T-helper 1 cell treated with Interleukin-12 subunit alpha and Interleukin-12 subunit beta and Interleukin-4 antibody, amounts not matched to agents 30 μg/mL and 1 μg/mL, for 36 hours (primary cell): ENCODE measurements around the gene FGD3.
"Not testable (repeated sequence)": the region's sequence is repeated elsewhere in the genome, so short reads cannot be mapped to it uniquely, and the experiment has no call there.

Source experiments
- H3K27ac Mint-ChIP-seq: one replicate; pipeline ENCODE4 v1.8.0; 2021; ENCODE audit warnings: mild to moderate bottlenecking, mixed read lengths
- H3K27me3 Mint-ChIP-seq: one replicate; pipeline ENCODE4 v1.8.0; 2021; ENCODE audit warnings: low read depth, mixed read lengths
- H3K36me3 Mint-ChIP-seq: one replicate; pipeline ENCODE4 v1.8.0; 2021; ENCODE audit warnings: low read depth, mixed read lengths
- H3K4me1 Mint-ChIP-seq: one replicate; pipeline ENCODE4 v1.8.0; 2021; ENCODE audit warnings: low read depth, mixed read lengths
- H3K4me3 Mint-ChIP-seq: one replicate; pipeline ENCODE4 v1.8.0; 2021; ENCODE audit warnings: mild to moderate bottlenecking, moderate library complexity, mixed read lengths
- H3K9me3 Mint-ChIP-seq: one replicate; pipeline ENCODE4 v1.8.0; 2021; ENCODE audit warnings: mixed read lengths

The FGD3 gene, protein sequence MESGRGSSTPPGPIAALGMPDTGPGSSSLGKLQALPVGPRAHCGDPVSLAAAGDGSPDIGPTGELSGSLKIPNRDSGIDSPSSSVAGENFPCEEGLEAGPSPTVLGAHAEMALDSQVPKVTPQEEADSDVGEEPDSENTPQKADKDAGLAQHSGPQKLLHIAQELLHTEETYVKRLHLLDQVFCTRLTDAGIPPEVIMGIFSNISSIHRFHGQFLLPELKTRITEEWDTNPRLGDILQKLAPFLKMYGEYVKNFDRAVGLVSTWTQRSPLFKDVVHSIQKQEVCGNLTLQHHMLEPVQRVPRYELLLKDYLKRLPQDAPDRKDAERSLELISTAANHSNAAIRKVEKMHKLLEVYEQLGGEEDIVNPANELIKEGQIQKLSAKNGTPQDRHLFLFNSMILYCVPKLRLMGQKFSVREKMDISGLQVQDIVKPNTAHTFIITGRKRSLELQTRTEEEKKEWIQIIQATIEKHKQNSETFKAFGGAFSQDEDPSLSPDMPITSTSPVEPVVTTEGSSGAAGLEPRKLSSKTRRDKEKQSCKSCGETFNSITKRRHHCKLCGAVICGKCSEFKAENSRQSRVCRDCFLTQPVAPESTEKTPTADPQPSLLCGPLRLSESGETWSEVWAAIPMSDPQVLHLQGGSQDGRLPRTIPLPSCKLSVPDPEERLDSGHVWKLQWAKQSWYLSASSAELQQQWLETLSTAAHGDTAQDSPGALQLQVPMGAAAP

DNA sequence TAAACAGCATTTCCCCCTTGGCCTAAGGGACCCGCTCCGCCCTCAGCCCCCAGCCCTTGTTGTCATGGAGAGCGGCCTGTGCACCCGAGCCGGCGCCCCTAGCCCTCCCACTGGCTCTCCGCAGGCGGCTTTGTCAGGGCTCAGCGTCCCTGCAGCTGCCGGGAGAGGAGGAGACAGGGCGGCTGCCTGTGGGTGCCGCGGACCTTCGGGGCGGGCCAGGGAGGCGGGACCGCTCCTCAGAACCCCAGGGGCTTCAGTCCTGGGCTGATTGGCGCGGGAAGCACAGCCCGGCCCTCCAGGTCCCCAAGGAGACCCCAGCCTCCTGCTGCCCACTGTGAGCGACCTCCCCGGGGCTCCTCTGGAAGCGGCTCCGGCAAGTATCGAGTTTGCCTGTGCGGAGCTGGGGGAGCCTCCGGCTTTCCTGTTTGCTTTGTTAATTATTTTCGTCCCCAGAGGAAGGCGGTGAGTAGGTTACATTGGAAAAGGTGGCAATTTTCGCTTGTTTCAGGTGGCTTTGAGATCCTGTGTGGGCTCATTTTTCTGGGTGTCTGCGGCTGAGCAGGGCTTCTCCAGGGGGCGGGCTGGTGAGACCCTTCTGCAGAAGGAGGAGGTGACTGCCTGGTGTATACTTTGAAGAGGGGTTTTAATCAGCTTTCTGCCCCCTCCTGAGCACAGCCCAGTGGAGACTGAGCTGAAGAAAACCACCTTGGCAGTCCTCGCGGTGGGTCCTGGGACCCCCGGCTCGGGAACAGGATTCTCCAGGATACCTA is at the start of gene FGD3:
TSS of gene FGD3 (plus strand) at position 256 of the 770 bp plus-strand sequence. CDS start 28,734 bp downstream, outside the sequence.
- Mint-ChIP-seq H3K9me3 (no peaks in the 10 kb centered on the region), H3K27ac (peak within 1 kb of the TSS; percentile 41), H3K36me3 (peaks cover 3% of the 10 kb centered on the region), H3K27me3 (peaks cover 21% of the 10 kb centered on the region), H3K4me1 (peaks cover 13% of the 10 kb centered on the region), H3K4me3 (peak within 1 kb of the TSS; percentile 80)

DNA sequence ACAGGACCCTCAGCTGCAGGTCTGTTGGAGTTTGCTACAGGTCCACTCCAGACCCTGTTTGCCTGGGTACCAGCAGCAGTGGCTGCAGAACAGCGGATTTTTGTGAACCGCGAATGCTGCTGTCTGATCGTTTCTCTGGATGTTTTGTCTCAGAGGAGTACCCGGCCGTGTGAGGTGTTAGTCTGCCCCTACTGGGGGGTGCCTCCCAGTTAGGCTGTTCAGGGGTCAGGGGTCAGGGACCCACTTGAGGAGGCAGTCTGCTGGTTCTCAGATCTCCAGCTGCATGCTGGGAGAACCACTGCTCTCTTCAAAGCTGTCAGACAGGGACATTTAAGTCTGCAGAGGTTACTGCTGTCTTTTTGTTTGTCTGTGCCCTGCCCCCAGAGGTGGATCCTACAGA is 42.2 kb upstream of the FGD3 start:
- H3K9me3 Mint-ChIP-seq, H3K36me3 Mint-ChIP-seq, H3K4me1 Mint-ChIP-seq, H3K4me3 Mint-ChIP-seq, H3K27ac Mint-ChIP-seq: not testable (repeated sequence)
- peaks cover 21% of the 10 kb centered on the region for H3K27me3 Mint-ChIP-seq

DNA sequence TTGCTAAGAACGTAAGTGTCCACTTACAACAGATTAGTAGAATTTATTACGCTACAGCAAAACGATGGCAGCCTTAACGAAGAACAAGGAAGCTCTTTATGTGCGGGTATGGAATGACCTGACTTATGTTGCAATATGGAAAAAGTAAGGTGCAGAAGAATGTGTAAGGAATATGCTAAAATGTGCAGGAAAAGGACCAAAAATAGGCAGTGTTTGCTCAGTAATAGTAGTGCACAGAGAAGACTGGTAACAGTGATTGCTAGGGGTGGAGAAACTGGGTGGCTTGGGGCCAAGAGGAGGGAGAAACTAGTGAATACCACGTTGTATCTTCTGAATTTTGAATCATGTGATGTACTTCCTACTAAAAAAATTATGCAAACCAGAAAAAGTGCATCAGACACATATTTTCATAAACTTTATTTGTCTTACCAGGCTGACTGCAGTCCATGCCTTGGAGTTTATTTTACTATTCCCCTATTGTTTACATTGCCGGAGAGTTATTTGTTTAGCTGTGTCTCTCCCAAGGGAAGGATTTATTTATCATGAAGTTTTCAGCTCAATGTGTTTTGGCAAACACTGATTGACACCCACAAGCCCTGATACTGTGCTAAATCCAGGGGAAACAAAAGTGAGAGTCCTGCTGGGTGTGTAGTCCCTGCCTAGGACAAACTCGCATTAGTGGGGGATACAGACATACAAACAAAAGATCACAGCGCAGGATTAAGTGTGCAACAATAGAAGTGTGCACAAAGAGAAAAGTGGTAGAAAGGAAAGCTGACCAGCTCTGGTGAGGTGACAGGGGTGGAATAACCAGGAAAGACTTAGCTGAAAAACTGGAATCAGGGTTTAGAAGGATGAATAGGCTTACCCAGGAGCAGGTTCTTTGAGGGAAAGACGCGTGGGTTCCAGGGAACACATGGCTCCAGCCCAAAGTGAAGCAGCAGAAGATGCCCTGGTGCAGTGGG is 35.5 kb upstream of the FGD3 start:
- Mint-ChIP-seq H3K36me3 (no peaks in the 10 kb centered on the region), H3K4me1 (peaks cover under 1% of the 10 kb centered on the region), H3K27ac (no peak overlapping the region), H3K4me3 (no peak overlapping the region), H3K27me3 (peaks cover 46% of the 10 kb centered on the region), H3K9me3 (no peaks in the 10 kb centered on the region)

DNA sequence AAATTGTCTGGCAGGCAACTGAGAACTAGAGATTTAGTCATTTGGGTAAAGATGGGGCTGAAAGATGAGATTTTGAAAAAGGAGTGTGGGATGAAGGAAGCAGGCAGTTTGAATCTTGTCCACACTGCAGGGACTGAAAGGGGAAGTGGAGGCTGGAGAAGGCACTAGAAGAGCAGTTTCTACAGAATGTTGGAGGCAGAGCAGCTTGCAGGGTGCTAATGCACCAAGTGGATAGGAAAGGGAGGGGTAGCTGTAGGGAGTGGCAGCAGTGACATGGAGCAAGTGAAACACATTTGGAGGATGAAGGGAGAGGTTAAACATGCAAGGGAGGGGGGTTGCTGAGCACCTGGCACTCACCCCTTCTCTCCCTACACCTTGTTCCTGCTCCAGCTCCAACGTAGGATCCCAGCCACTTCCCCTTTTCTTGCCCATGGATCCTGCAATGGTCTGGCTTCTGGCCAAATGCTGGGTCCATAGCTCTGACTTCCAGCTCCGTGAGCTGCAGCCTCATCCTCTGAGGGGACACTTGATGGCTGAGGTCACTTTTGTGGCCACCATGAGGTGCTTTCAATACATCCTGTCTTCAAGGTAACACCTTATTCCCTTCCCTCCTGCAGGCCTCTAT is 30.0 kb upstream of the FGD3 start:
- no peaks in the 10 kb centered on the region for H3K9me3 Mint-ChIP-seq
- peaks cover 5% of the 10 kb centered on the region for H3K4me1 Mint-ChIP-seq
- no peaks in the 10 kb centered on the region for H3K36me3 Mint-ChIP-seq
- H3K4me3 Mint-ChIP-seq, result no peak overlapping the region
- no peak overlapping the region for H3K27ac Mint-ChIP-seq
- H3K27me3 Mint-ChIP-seq, result peaks cover 18% of the 10 kb centered on the region

DNA sequence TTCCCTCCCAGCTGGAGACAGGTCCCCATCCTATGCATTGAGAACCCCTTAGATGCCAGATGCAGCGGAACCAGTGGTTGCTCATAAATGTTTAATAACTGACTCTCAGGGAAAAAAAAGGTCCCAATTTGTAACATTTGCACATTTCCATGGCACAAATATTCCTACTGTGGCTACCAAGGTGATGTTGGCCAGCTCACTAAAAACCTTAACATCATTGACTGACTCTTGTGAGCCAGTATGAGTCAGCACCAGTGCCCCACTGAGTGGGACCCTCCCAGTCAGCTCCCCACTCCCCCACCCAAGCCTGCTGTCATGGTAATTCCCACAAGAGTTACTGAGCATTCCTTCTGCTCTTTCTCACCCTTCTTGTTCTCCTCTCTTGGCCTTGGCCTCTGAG is 26.9 kb upstream of the FGD3 start:
- Mint-ChIP-seq H3K27ac (no peak overlapping the region), H3K27me3 (peaks cover 16% of the 10 kb centered on the region), H3K4me1 (peaks cover 5% of the 10 kb centered on the region), H3K36me3 (no peaks in the 10 kb centered on the region), H3K9me3 (no peaks in the 10 kb centered on the region), H3K4me3 (no peak overlapping the region)

DNA sequence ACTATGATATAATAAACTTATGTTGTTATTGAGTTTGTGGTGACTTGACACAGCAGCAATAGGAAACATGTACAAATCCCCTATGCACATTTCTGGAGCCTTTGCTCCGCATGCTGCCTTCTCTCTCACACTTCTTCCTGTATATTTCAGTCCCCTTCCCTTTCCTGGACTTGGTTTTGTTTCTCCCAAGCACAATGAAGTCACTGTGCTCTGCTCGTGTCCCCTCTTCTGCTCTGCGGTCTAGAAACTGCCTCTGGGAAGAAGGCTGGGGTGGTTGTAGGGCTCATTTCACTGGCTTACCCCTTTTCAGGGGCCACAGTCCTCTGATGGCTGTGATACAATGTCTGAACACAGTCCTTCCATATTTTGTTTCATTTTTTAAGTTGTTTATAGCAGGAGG is 15.7 kb upstream of the FGD3 start:
- Mint-ChIP-seq H3K27ac (no peak overlapping the region), H3K4me3 (no peak overlapping the region), H3K27me3 (peaks cover 25% of the 10 kb centered on the region), H3K36me3 (no peaks in the 10 kb centered on the region), H3K4me1 (no peaks in the 10 kb centered on the region), H3K9me3 (peaks cover 5% of the 10 kb centered on the region)

DNA sequence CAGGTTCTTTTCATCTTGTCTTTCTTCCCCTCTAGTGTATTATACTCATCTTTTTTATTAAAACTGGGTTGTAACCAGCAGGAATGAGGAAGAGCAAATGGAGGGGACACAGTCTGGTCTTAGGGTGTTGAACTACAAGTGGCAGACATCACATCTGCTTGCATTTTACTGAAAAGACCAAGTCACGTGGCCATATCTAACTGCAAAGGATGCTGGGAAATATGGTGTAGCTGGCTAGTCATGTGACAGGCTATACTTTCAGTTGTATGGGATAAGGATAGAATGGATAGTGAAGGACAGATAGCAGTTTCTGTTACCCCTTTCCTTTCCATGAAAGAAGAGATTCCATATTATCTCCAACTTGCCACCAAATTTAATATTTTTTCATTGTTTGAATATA is 13.0 kb upstream of the FGD3 start:
- Mint-ChIP-seq H3K4me1 (no peaks in the 10 kb centered on the region), H3K4me3 (no peak overlapping the region), H3K36me3 (no peaks in the 10 kb centered on the region), H3K9me3 (peaks cover 5% of the 10 kb centered on the region), H3K27ac (no peak overlapping the region), H3K27me3 (peaks cover 35% of the 10 kb centered on the region)

DNA sequence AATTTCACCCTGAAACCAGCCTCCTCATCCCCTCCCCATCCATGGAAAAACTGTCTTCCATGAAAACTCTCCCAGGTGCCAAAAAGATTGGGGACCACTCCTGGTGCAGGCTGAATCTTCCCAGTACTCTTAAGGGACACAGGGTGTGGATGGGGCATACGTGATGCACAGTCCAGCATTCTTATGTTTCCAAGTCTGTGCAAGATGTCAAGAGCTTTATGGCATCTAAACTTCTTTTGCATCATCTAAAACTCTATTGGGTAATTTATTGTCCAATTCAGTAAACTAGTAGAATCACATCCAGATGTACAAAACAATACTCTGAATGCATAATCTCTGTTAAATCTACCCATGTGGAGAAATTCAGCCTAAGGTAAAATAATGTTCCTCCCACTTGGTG is 9.3 kb upstream of the FGD3 start:
- Mint-ChIP-seq H3K9me3 (peaks cover 5% of the 10 kb centered on the region), H3K4me3 (no peak overlapping the region), H3K4me1 (no peaks in the 10 kb centered on the region), H3K27ac (no peak overlapping the region), H3K27me3 (peaks cover 34% of the 10 kb centered on the region), H3K36me3 (no peaks in the 10 kb centered on the region)

DNA sequence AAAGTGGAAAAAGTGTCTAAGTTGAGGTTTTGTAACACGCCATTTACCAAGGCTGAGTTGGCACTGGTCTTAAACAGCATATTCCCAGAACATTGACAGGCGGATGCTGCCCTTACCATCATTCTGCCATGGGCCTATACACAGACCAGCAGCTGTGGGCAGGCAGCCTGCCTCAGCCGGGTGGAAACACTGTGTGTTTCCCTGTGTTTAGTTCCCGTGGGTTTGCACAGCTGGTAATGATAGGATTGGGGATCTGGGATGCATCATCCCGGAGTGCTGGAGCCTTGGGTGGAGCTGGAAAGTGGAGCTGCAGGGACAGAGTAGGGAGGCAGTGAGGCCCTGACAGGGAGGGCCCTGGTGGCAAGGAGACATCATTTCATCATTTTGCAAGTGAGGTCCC is 5.5 kb upstream of the FGD3 start:
- Mint-ChIP-seq H3K27ac (no peak overlapping the region), H3K9me3 (no peaks in the 10 kb centered on the region), H3K4me1 (peaks cover 3% of the 10 kb centered on the region), H3K36me3 (peaks cover 3% of the 10 kb centered on the region), H3K27me3 (peaks cover 28% of the 10 kb centered on the region), H3K4me3 (no peak overlapping the region)

DNA sequence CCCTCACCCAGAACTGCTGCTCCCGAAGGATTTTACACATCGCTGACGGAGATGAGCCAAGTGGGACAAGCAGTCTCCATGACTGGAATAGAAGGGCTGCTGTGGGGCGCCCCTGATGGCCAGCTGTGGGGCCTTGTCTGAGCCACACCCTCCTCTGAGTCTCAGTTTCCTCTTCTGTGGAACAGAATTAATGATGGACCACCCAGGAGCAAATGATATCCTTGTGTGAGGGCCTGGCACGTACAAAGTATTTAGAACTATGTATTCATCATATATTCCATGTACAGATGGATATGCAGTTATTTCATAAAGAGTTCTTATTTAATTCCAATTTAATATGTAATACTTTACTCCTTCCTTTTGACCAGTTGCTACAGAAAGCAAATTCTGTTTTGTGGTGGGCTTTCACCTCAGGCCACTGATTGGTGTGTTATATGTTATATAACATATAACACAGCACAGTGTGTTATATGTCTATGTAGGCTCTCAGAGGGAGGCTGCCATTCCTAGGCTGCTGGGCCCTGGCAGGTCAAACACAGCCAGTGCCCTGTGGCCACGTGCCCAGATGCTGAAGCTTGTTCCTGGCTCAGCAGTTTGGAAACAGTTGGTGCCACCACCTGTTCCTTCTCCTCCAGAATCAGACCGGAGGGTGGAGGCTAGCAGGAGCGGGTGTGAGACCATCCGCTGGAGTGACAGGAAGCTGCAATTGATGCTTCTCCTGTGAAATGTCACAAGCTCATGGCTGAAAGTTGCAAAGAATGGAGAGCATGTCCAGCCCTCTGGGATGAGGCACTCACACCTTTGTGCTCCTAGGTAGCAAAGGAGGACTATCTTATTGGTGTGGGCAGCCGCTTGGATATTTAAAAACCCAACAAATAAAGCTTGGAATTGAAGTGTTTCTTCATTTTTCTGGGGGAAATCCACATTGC is 4.4 kb upstream of the FGD3 start:
- no peak overlapping the region for H3K27ac Mint-ChIP-seq
- H3K27me3 Mint-ChIP-seq, result peaks cover 28% of the 10 kb centered on the region
- peaks cover 8% of the 10 kb centered on the region for H3K4me1 Mint-ChIP-seq
- peaks cover 3% of the 10 kb centered on the region for H3K36me3 Mint-ChIP-seq
- H3K9me3 Mint-ChIP-seq, result no peaks in the 10 kb centered on the region
- H3K4me3 Mint-ChIP-seq, result no peak overlapping the region

DNA sequence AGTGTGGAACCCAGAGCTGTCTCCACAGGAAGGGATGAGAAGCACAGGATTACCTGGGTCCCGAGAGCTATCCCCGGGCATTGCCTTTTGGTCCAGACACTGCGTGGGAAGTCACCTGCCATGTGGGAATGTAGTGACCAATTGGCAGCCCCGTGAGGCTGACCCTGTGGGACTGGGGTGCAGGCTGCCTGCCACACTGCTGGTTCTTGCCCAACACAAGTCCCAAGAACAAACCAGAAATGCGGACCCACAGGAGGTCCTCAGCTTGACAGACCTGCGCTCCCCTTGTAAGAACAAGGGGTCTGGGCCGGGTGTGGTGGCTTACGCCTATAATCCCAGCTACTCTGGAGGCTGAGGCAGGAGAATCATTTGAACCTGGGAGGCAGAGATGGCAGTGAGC is 2.4 kb upstream of the FGD3 start:
- Mint-ChIP-seq H3K4me1 (peaks cover 13% of the 10 kb centered on the region), H3K27me3 (peaks cover 21% of the 10 kb centered on the region), H3K27ac (no peak overlapping the region), H3K36me3 (peaks cover 3% of the 10 kb centered on the region), H3K4me3 (no peak overlapping the region), H3K9me3 (no peaks in the 10 kb centered on the region)

DNA sequence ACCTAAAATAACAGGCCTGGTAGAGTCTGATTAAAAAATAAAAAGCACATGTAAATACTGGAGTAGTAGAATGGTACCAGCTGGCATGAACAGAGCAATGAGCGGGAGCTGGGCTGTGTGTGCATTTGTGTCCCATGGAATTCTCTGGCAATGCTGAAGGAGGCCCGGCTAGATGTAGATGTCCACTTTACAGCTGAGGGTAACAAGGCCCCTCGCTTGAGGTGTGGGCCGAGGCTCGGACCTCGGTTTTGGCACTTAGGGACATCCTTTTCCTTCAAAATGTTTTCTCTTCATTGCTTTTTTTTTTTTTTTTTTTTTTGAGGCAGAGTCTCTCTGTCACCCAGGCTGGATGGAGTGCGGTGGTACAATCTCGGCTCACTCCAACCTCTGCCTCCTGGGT is 1.5 kb upstream of the FGD3 start:
- H3K27me3 Mint-ChIP-seq, result peaks cover 21% of the 10 kb centered on the region
- peaks cover 3% of the 10 kb centered on the region for H3K36me3 Mint-ChIP-seq
- H3K4me1 Mint-ChIP-seq, result peaks cover 13% of the 10 kb centered on the region
- H3K4me3 Mint-ChIP-seq, result no peak overlapping the region
- H3K27ac Mint-ChIP-seq, result no peak overlapping the region
- no peaks in the 10 kb centered on the region for H3K9me3 Mint-ChIP-seq
